H9 (cell line): ENCODE results near the gene AGBL4. TPM values are rescaled to one million over a fixed set of nuclear protein-coding genes. Genes with fewer than 3 reads are reported as not detected.

Source experiments
- DNase-seq: peaks from one replicate; pipeline ENCODE4 v3.0.0-alpha.2; 2017
- H2AFZ ChIP-seq: one replicate; pipeline ENCODE4 v1.6.1; 2013; ENCODE audit warnings: mild to moderate bottlenecking, low read length, control low read depth, moderate library complexity
- H2AK5ac ChIP-seq: 2 replicates; pipeline ENCODE4 v1.6.1; 2013; ENCODE audit warnings: low read length, control low read depth, mixed read lengths; ENCODE audit not compliant: insufficient read length
- H2BK120ac ChIP-seq: one replicate; pipeline ENCODE4 v1.6.1; 2013; ENCODE audit warnings: low read depth, mild to moderate bottlenecking, low read length, control low read depth, inconsistent platforms; ENCODE audit not compliant: poor library complexity, severe bottlenecking
- H2BK12ac ChIP-seq: 2 replicates; pipeline ENCODE4 v1.6.1; 2013; ENCODE audit warnings: low read length, control low read depth, mixed read lengths, low read depth; ENCODE audit not compliant: insufficient read length
- H2BK15ac ChIP-seq: 2 replicates; pipeline ENCODE4 v1.6.1; 2013; ENCODE audit warnings: low read depth, low read length, control low read depth
- H2BK20ac ChIP-seq: one replicate; pipeline ENCODE4 v1.6.1; 2013; ENCODE audit warnings: low read depth, mild to moderate bottlenecking, low read length, control low read depth, inconsistent platforms; ENCODE audit not compliant: poor library complexity, severe bottlenecking
- H2BK5ac ChIP-seq: 2 replicates; pipeline ENCODE4 v1.6.1; 2013; ENCODE audit warnings: low read length, control low read depth, mixed read lengths; ENCODE audit not compliant: insufficient read length
- H3K14ac ChIP-seq: 2 replicates; pipeline ENCODE4 v1.6.1; 2013; ENCODE audit warnings: low read length, control low read depth; ENCODE audit not compliant: insufficient read depth
- H3K18ac ChIP-seq: 2 replicates; pipeline ENCODE4 v1.6.1; 2013; ENCODE audit warnings: low read depth, mild to moderate bottlenecking, mixed read lengths, low read length, control low read depth; ENCODE audit not compliant: insufficient read length
- H3K23ac ChIP-seq: 2 replicates; pipeline ENCODE4 v1.6.1; 2013; ENCODE audit warnings: low read length, control low read depth, mixed read lengths, low read depth; ENCODE audit not compliant: insufficient read length
- H3K23me2 ChIP-seq: 2 replicates; pipeline ENCODE4 v1.6.1; 2013; ENCODE audit warnings: low read depth, mild to moderate bottlenecking, mixed read lengths, low read length, control low read depth; ENCODE audit not compliant: insufficient read length, poor library complexity, severe bottlenecking
- H3K27ac ChIP-seq: 2 replicates; pipeline ENCODE4 v1.5.1; 2013; ENCODE audit warnings: low read length, control low read depth, mixed read lengths, low read depth; ENCODE audit not compliant: insufficient read length
- H3K27me3 ChIP-seq: 2 replicates; pipeline ENCODE4 v1.6.1; 2013; ENCODE audit warnings: low read length, control low read depth, inconsistent platforms; ENCODE audit not compliant: insufficient read depth
- H3K4ac ChIP-seq: 2 replicates; pipeline ENCODE4 v1.6.1; 2013; ENCODE audit warnings: low read depth, mild to moderate bottlenecking, control low read depth, inconsistent platforms, low read length, moderate library complexity
- H3K4me1 ChIP-seq: 2 replicates; pipeline ENCODE4 v1.6.1; 2013; ENCODE audit warnings: low read length, control low read depth, inconsistent platforms; ENCODE audit not compliant: insufficient read depth
- H3K4me2 ChIP-seq: 2 replicates; pipeline ENCODE4 v1.6.1; 2013; ENCODE audit warnings: low read length, control low read depth, mixed read lengths; ENCODE audit not compliant: insufficient read length, insufficient read depth
- H3K56ac ChIP-seq: 2 replicates; pipeline ENCODE4 v1.6.1; 2013; ENCODE audit warnings: low read depth, mild to moderate bottlenecking, mixed read lengths, low read length, control low read depth; ENCODE audit not compliant: insufficient read length
- H3K79me1 ChIP-seq: 2 replicates; pipeline ENCODE4 v1.6.1; 2013; ENCODE audit warnings: low read depth, mild to moderate bottlenecking, moderate library complexity, low read length, control low read depth, inconsistent platforms; ENCODE audit not compliant: insufficient read depth, poor library complexity, severe bottlenecking
- H3K79me2 ChIP-seq: 2 replicates; pipeline ENCODE4 v1.6.1; 2013; ENCODE audit warnings: low read length, control low read depth, inconsistent platforms; ENCODE audit not compliant: insufficient read depth
- H3K9ac ChIP-seq: 2 replicates; pipeline ENCODE4 v1.6.1; 2013; ENCODE audit warnings: low read length, control low read depth, mixed read lengths; ENCODE audit not compliant: insufficient read length; ENCODE audit errors: extremely low read depth
- H3K9me3 ChIP-seq: one replicate; pipeline ENCODE4 v1.6.1; 2013; ENCODE audit warnings: low read depth, low read length, inconsistent platforms; ENCODE audit not compliant: control insufficient read depth
- H3T11ph ChIP-seq: one replicate; pipeline ENCODE4 v1.6.1; 2013; ENCODE audit warnings: mild to moderate bottlenecking, low read length, control low read depth, inconsistent platforms
- H4K20me1 ChIP-seq: one replicate; pipeline ENCODE4 v1.6.1; 2013; ENCODE audit not compliant: control insufficient read depth, insufficient read length, insufficient read depth
- H4K5ac ChIP-seq: 2 replicates; pipeline ENCODE4 v1.6.1; 2013; ENCODE audit warnings: low read depth, mild to moderate bottlenecking, mixed read lengths, low read length, control low read depth; ENCODE audit not compliant: insufficient read length
- H4K8ac ChIP-seq: replicated peaks from 2 replicates; pipeline ENCODE4 v1.6.1; 2013; ENCODE audit warnings: low read length, control low read depth, mixed read lengths, low read depth; ENCODE audit not compliant: insufficient read length
- H4K91ac ChIP-seq: 2 replicates; pipeline ENCODE4 v1.6.1; 2013; ENCODE audit warnings: low read depth, mild to moderate bottlenecking, moderate library complexity, mixed read lengths, low read length, control low read depth; ENCODE audit not compliant: insufficient read length
- H3K27ac Mint-ChIP-seq, 3 experiments: 2 replicates in 2 of 3; 3 replicates in 1 of 3; pipeline ENCODE4 v1.8.0; 2020 to 2021; ENCODE audit warnings: mixed read lengths in 3 of 3, mild to moderate bottlenecking in 1 of 3, moderate library complexity in 1 of 3
- H3K27me3 Mint-ChIP-seq: 2 replicates; pipeline ENCODE4 v1.8.0; 2021; ENCODE audit warnings: low read depth, mild to moderate bottlenecking, moderate library complexity, mixed read lengths
- H3K36me3 Mint-ChIP-seq, 3 experiments: 2 replicates in 2 of 3; 3 replicates in 1 of 3; pipeline ENCODE4 v1.8.0; 2020 to 2021; ENCODE audit warnings: low read depth in 3 of 3, mixed read lengths in 3 of 3; ENCODE audit not compliant: insufficient read depth in 1 of 3
- H3K4me1 Mint-ChIP-seq, 2 experiments: 2 replicates each; pipeline ENCODE4 v1.8.0; 2020; ENCODE audit warnings: mixed read lengths in 2 of 2
- H3K4me3 Mint-ChIP-seq, 2 experiments: 2 replicates in 1 of 2; 3 replicates in 1 of 2; pipeline ENCODE4 v1.8.0; 2020 to 2021; ENCODE audit warnings: mild to moderate bottlenecking in 2 of 2, mixed read lengths in 2 of 2, moderate library complexity in 1 of 2
- H3K9me3 Mint-ChIP-seq, 2 experiments: 2 replicates in 1 of 2; 3 replicates in 1 of 2; pipeline ENCODE4 v1.8.0; 2020; ENCODE audit warnings: mild to moderate bottlenecking in 2 of 2, mixed read lengths in 2 of 2, moderate library complexity in 1 of 2
- WGBS: extraction: QIAGEN DNeasy Blood & Tissue Kit; methylation state at CpG from one replicate; pipeline ENCODE4 v1.1.7; 2013; ENCODE audit warnings: missing lambda C conversion rate, low lambda C conversion rate, mixed read lengths; ENCODE audit not compliant: insufficient read length; ENCODE audit errors: extremely low coverage; 5-methylcytosine and 5-hydroxymethylcytosine counted together
- total RNA-seq: library from RNA; stranded (reverse); gene quantifications from 2 replicates; pipeline ENCODE4 v1.2.1, GENCODE V29; 2021
- TF ChIP-seq, protein P1 (sequence below): fragments of 200-600 bp; sonication (generic); conservative IDR thresholded peaks from 3 replicates; pipeline ENCODE4 v1.8.0; 2021; ENCODE audit warnings: antibody characterized with exemption, mild to moderate bottlenecking

The AGBL4 gene
- total RNA-seq, 1 experiment from 2014 or later: not detected

DNA sequence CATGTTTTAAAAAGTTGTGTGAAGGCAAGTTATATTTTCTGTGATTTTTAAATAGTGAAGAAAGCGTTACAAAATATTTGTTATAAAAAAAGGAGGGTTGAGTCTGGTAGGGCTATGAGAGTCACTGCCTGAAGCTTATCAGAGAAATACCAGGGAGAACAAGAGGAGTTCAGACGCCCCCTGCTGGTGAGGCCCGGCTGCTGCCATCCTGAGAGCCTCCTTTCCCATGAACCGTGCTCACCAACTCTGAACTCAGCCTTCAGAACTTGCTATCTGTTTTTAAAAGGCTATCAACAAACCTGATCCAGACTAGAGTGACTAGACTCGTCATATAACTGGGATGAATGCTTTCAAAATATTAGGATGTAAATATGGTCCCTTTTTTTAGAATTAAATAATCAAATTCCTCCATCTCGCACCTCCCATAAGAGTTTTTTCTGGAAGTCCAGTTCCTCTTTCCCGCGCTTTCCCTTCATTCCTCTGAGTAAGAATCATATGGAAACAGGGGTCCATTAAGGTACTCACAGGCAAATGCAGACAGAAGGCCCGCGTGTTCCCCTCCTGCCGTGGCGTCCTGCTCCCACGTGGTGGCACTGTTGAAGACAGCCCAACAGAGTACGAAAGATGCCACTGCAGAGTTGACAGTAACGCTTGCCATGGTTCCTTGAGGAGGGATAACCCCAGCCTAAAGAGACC lies 1525.5 kb downstream of the AGBL4 start:
- peak; percentile 81 for DNase-seq
- Histone ChIP-seq H3K27me3 (no peaks in the 10 kb centered on the region), H2BK20ac (no peak overlapping the region), H3K4ac (no peak overlapping the region), H3K4me1 (peaks cover 18% of the 10 kb centered on the region; the same call in 1 of the 2 replicates), H3K9ac (no peak overlapping the region), H4K5ac (no peak overlapping the region), H3K79me1 (no peaks in the 10 kb centered on the region), H3K56ac (no peak overlapping the region), H3K4me2 (no peak overlapping the region), H3K23me2 (no peaks in the 10 kb centered on the region), H2BK5ac (no peak overlapping the region), H2AFZ (no peak overlapping the region), H3K27ac (peak overlapping the region; percentile 31), H2BK120ac (no peak overlapping the region), H4K20me1 (no peaks in the 10 kb centered on the region), H2BK15ac (no peak overlapping the region), H2BK12ac (no peak overlapping the region), H3K14ac (no peak overlapping the region), H3T11ph (no peak overlapping the region), H2AK5ac (no peak overlapping the region), H4K91ac (no peak overlapping the region), H3K79me2 (no peaks in the 10 kb centered on the region), H3K9me3 (no peaks in the 10 kb centered on the region), H3K23ac (no peak overlapping the region), H3K18ac (no peak overlapping the region), H4K8ac (no peak overlapping the region)
- no CpG with 5 or more reads among the region's 15 CpGs for WGBS
- H3K4me3 Mint-ChIP-seq: no peak overlapping the region
- peaks cover 36 to 42% of the 10 kb centered on the region in 2 experiments for H3K4me1 Mint-ChIP-seq
- H3K9me3 Mint-ChIP-seq: no peaks in the 10 kb centered on the region
- H3K27me3 Mint-ChIP-seq: no peaks in the 10 kb centered on the region; the same call in 1 of the 2 replicates
- TF ChIP-seq, protein P1, sequence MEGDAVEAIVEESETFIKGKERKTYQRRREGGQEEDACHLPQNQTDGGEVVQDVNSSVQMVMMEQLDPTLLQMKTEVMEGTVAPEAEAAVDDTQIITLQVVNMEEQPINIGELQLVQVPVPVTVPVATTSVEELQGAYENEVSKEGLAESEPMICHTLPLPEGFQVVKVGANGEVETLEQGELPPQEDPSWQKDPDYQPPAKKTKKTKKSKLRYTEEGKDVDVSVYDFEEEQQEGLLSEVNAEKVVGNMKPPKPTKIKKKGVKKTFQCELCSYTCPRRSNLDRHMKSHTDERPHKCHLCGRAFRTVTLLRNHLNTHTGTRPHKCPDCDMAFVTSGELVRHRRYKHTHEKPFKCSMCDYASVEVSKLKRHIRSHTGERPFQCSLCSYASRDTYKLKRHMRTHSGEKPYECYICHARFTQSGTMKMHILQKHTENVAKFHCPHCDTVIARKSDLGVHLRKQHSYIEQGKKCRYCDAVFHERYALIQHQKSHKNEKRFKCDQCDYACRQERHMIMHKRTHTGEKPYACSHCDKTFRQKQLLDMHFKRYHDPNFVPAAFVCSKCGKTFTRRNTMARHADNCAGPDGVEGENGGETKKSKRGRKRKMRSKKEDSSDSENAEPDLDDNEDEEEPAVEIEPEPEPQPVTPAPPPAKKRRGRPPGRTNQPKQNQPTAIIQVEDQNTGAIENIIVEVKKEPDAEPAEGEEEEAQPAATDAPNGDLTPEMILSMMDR: peak; percentile 93
- no peaks in the 10 kb centered on the region for H3K36me3 Mint-ChIP-seq
- H3K27ac Mint-ChIP-seq: peak overlapping the region in 2 of 3 experiments; percentile 30 to 73; a peak in 1 of 7 replicates
